Measurements from ENCODE around the gene DCXR.

DNA sequence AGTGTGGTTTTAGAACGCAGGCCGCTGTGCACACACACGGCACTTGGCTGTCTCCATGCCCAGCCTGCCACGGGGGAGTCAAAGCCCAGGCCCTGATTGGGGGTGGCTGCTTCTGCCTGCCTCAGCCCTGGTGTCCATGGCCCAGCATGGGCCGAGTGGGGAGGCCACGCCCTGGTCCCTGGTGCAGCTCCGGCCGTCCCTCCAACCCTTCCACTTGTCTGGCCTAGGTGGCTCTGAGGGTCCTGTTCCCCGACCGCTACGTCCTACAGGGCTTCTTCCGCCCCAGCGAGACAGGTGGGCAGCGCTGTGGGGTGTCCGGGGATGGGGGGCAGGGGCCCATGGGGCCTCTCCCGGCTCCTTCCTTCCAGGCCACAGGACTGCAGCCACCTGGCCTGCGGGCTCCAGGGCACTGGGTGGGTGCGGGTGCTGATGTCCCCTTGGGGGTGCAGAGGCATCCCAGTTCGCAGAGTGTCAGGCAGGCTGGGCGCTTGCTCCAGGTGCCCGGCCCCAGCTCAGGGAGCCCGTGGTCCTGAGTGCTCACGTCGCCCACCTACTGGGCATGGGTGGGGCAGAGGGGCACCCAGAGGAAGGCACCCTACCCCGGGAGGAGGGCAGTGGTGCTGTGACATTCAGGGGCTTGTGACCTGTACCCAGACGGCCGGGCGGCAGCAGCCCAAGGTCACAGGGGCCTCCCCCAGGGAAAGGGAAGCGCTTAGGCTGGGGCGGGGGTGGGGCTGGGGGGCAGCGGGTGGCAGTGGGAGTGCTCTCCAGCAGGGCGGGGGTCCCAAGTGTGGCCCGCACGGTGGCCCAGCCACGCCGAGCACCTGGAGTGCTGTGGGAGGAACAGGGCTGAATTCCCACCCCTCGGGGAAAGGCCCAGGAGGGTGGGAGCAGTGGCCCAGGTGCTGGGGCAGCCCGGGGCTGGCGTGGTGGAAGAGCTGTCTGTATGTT lies 26.6 kb downstream of the DCXR start:
- TF ChIP-seq POLR2AphosphoS5 (IDR thresholded peaks at IDR 0.05) (no peak), POLR2A (IDR thresholded peaks at IDR 0.05; ENCODE audit: low read depth) (no peak), CTCF (IDR thresholded peaks at IDR 0.05) (no peak)
